ENCODE measurements around the gene CCL21.

Gene CCL21

GRCh38 chr9:34665381-34666250 lies 44.3 kb downstream of the CCL21 start:
- peak; percentile 98 for DNase-seq

DNA sequence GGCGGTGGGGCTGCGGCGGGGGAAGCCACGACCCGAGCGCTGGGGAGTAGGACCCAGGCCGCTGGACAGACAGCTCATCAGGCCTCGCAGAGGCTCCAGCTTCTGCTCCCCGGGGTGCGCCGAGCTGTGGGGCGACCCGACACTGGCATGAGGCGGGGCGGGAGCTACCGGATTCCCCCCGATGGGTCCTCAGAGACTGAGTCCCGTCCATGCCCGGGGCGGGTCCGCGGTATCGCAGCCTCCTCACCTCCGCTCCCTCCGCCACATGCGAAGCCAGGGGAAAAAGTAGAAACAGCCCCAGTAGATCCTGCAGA lies 44.9 kb downstream of the CCL21 start:
- no peak for DNase-seq

GRCh38 chr9:34664281-34665066 lies 45.5 kb downstream of the CCL21 start:
- DNase-seq = peak; percentile 65

DNA sequence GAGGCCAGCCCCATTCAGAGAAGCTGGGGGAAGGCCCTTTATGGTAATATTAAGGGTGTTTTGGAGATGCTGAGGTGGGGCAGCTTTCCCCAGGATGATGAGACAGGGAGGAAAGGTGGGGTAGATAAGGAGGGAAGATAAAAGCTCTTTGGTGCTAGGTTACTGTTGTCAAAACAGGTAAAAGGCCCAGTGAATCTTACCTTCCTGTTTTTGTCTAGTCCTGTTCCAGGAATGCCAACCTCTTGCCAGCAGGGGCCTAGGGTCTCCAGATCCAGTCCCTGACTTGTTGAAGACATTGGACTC lies 46.7 kb downstream of the CCL21 start:
- DNase-seq = no peak

- no peak for DNase-seq
These were observed 47.2 kb downstream of the CCL21 start, which contains the start of gene CCL27 for GRCh38 chr9:34662526-34663302. Gene CCL27, minus strand, starts transcription at chr9:34662657. Its CDS starts 24 bp downstream, at chr9:34662633.

DNA sequence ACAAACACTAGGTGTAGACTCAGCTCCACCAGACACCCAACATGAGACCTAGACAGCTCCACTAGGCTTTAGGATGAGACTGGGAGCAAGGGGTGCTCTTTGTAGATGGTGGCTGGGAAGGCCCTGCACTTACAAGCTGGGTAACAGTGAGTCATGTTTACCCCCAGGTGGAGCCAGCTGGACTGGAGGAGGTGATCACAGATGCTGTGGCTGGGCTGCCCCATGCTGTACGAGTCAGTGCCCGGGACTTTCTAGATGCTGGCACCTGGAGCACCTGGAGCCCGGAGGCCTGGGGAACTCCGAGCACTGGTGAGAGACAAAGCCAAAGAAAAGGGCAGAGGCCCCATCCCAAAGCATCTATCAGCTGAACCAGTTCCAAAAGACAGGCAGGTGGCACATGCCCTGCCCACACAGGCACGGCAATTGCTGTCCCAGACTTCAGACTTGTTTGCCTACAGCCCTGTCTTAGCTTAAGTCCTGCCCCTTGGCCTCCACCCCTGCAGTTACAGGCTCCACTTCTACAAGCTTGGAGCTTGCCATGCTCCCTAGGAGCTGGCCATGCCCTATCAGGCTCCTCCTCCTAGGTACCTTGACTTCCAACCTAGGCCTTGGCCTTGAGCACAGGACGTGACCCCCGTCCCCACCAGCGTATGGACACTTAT lies 50.2 kb downstream of the CCL21 start:
- peak; percentile 32 for DNase-seq

Measured in NCI-H146 (cell line).